Panc1 (cell line): Measurements from ENCODE around the gene PAX7. TPM values are rescaled to one million over a fixed set of nuclear protein-coding genes. Genes with fewer than 3 reads are reported as not detected.

ENCODE experiments used
- ATAC-seq: fragments of 200-7000 bp; cut with Tn5 transposase; 2 replicates; pipeline ENCODE4 v1.9.1; 2020; ENCODE audit warnings: mild to moderate bottlenecking, moderate library complexity
- BruUV-seq: library from RNA; stranded (reverse); fragments of 400-500 nt; replicated peaks from 2 replicates; lab custom pipeline; 2021; lab: Mats Ljungman, UMichigan
- CTCF ChIA-PET: fragments of 300-600 bp; sonication (Branson Sonifier 250); formaldehyde crosslinking; loops from one replicate; lab custom pipeline; 2022; ENCODE audit warnings: antibody characterized with exemption; lab: Charles Lee
- POLR2A ChIA-PET: fragments of 300-600 bp; sonication (Branson Sonifier 250); formaldehyde crosslinking; loops from one replicate; lab custom pipeline; 2022; ENCODE audit warnings: antibody characterized with exemption; lab: Charles Lee
- DNase-seq: peaks from one replicate; pipeline ENCODE4 v3.0.0-alpha.2; 2010; ENCODE audit warnings: low read depth, low spot score
- H3K27ac ChIP-seq: 2 replicates; pipeline ENCODE4 v1.5.1; 2011; ENCODE audit warnings: mild to moderate bottlenecking, low read length, inconsistent platforms
- H3K27me3 ChIP-seq: fragments of 200-500 bp; sonication (Bioruptor generic); 2 replicates; pipeline ENCODE4 v1.6.0; 2014; ENCODE audit warnings: low read length, inconsistent platforms; ENCODE audit not compliant: control insufficient read depth, insufficient read depth
- H3K36me3 ChIP-seq: fragments of 200-500 bp; sonication (Bioruptor generic); 2 replicates; pipeline ENCODE4 v1.5.1; 2014; ENCODE audit warnings: inconsistent platforms, mild to moderate bottlenecking, low read length, moderate library complexity; ENCODE audit not compliant: control insufficient read depth, insufficient read depth
- H3K4me1 ChIP-seq: 2 replicates; pipeline ENCODE4 v1.5.1; 2011; ENCODE audit warnings: inconsistent platforms, mild to moderate bottlenecking, low read length, moderate library complexity; ENCODE audit not compliant: control insufficient read depth, insufficient read depth
- H3K4me3 ChIP-seq, 2 experiments: 2 replicates each; pipeline ENCODE4 v1.5.1; 2011 to 2012; ENCODE audit warnings: low read depth in 2 of 2, low read length in 2 of 2, mild to moderate bottlenecking in 2 of 2, inconsistent platforms in 1 of 2, moderate library complexity in 1 of 2
- H3K9me3 ChIP-seq: fragments of 200-500 bp; sonication (Bioruptor generic); 2 replicates; pipeline ENCODE4 v1.5.1; 2014; ENCODE audit warnings: low read depth, mild to moderate bottlenecking, inconsistent platforms, low read length, moderate library complexity; ENCODE audit not compliant: control insufficient read depth, insufficient read depth
- POLR2AphosphoS5 ChIP-seq: IDR thresholded peaks from 2 replicates; pipeline ENCODE4 v1.6.1; 2012; ENCODE audit warnings: mild to moderate bottlenecking, low read depth, low read length, moderate library complexity
- REST ChIP-seq, 2 experiments: IDR thresholded peaks; 2 replicates each; pipeline ENCODE4 v1.6.1; 2011 to 2012; ENCODE audit warnings: low read depth in 2 of 2, control low read depth in 1 of 2, low read length in 1 of 2, mild to moderate bottlenecking in 1 of 2, moderate library complexity in 1 of 2; ENCODE audit not compliant: insufficient read depth in 1 of 2
- SIN3A ChIP-seq: IDR thresholded peaks from 2 replicates; pipeline ENCODE4 v1.6.1; 2012; ENCODE audit warnings: low read depth, mild to moderate bottlenecking, low read length, moderate library complexity, borderline replicate concordance; ENCODE audit not compliant: insufficient read depth
- TCF7L2 ChIP-seq: IDR thresholded peaks from 2 replicates; pipeline ENCODE4 v1.6.1; 2011; ENCODE audit warnings: mild to moderate bottlenecking, low read depth, low read length, inconsistent platforms
- in situ Hi-C: cut with HindIII; loops from 2 replicates; pipeline ENCODE4 v1.10.0; 2016; ENCODE audit warnings: low sequenced_read_pairs, low pct_unique_long_range_greater_than_20kb
- intact Hi-C: fragments of 100-400 bp; cut with micrococcal nuclease; formaldehyde crosslinking; loops from one replicate; pipeline ENCODE4 v1.10.0; 2022; ENCODE audit not compliant: unreplicated experiment
- total RNA-seq: library from RNA; stranded (reverse); gene quantifications from one replicate; pipeline ENCODE4 v1.2.1, GENCODE V29; 2021; ENCODE audit not compliant: unreplicated experiment
- TF ChIP-seq, protein P1 (sequence below): fragments of 450-650 bp; IDR thresholded peaks from 2 replicates; pipeline ENCODE4 v1.5.1; 2017; ENCODE audit warnings: mild to moderate bottlenecking

PAX7 gene
- total RNA-seq, 1 experiment from 2014 or later: not detected

DNA sequence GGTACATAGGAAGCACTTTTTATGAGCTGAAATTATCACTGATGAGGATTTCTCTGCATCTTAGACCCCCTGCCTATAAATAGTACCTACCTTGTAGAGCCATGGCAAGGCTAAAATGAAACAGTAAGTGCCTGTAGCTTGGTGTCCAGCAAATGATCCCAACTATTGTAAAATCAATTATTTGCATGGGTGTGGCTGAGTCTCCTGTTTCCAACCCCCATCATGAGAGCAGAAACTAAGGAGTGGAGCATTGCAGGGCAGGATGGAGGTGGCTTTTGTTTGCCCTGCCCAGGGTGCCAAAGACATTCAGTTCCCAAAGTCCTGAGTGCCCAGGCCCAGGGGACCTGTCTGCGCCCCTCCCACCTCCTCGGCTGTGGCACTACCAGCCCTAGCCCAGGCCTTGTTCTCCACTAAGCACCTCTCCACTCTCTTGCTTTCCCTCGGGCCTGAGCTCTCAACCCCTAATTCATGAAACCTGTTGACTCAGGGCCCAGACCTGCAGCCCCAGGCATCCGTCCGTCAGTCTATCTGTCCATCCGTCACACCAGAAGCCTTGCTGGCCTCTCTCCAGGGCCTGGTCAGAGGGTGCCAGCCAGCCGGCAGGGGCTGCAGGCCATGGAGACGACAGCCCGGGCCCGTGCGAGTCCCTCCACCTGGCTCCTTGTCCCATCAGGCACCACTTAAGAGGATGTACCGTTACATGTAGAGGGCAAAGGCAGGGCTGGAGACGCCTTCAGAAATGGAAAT, 39.6 kb downstream of the PAX7 start:
- DNase-seq: no peak
- intact Hi-C loops: no loop called here
- ChIA-PET POLR2A (no interaction called here), CTCF (no interaction called here)
- no peak for ATAC-seq
- H3K4me3 ChIP-seq: no peak overlapping the region
- peaks cover 21% of the 10 kb centered on the region for H3K4me1 ChIP-seq
- H3K27ac ChIP-seq: no peak overlapping the region
- in situ Hi-C loops: no loop called here
- no TSS peak for BruUV-seq
- H3K36me3 ChIP-seq: no peaks in the 10 kb centered on the region
- no peaks in the 10 kb centered on the region for H3K9me3 ChIP-seq
- TF ChIP-seq SIN3A (no peak), TCF7L2 (no peak), POLR2AphosphoS5 (no peak), REST (IDR thresholded peaks at IDR 0.05; ENCODE audit: insufficient read depth in 1 of 2, low read depth in 2 of 2, low read length in 1 of 2) (no peak)
- TF ChIP-seq, protein P1, sequence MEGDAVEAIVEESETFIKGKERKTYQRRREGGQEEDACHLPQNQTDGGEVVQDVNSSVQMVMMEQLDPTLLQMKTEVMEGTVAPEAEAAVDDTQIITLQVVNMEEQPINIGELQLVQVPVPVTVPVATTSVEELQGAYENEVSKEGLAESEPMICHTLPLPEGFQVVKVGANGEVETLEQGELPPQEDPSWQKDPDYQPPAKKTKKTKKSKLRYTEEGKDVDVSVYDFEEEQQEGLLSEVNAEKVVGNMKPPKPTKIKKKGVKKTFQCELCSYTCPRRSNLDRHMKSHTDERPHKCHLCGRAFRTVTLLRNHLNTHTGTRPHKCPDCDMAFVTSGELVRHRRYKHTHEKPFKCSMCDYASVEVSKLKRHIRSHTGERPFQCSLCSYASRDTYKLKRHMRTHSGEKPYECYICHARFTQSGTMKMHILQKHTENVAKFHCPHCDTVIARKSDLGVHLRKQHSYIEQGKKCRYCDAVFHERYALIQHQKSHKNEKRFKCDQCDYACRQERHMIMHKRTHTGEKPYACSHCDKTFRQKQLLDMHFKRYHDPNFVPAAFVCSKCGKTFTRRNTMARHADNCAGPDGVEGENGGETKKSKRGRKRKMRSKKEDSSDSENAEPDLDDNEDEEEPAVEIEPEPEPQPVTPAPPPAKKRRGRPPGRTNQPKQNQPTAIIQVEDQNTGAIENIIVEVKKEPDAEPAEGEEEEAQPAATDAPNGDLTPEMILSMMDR: no peak
- peaks cover 4% of the 10 kb centered on the region for H3K27me3 ChIP-seq

DNA sequence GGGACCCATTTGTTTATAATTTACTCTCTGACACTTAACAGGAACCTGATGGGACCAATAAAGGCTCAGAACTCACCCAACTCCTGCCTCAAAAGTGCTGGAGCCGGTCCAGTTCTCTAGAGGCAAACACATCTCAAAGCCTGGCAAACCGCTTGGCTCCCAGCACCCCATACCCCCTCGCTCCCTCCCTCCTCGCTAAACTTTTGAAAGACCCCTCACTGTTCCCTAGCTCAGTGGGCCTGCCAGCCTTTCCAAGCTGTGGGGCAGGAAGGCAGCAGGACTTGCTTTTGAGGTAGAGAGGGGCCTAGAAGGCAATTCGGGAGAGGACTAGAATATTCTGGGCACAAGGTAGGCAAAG, 40.2 kb downstream of the PAX7 start:
- TF ChIP-seq REST (IDR thresholded peaks at IDR 0.05; ENCODE audit: insufficient read depth in 1 of 2, low read depth in 2 of 2, low read length in 1 of 2): no peak
- TF ChIP-seq POLR2AphosphoS5: no peak
- no peak for TF ChIP-seq TCF7L2
- in situ Hi-C loops: no loop called here
- ChIA-PET POLR2A (no interaction called here), CTCF (no interaction called here)
- H3K27me3 ChIP-seq: peaks cover 4% of the 10 kb centered on the region
- H3K9me3 ChIP-seq: no peaks in the 10 kb centered on the region
- intact Hi-C loops: no loop called here
- H3K36me3 ChIP-seq: no peaks in the 10 kb centered on the region
- ATAC-seq (no peak), DNase-seq (no peak)
- H3K27ac ChIP-seq: no peak overlapping the region
- peaks cover 21% of the 10 kb centered on the region for H3K4me1 ChIP-seq
- no peak overlapping the region for H3K4me3 ChIP-seq
- BruUV-seq: no TSS peak
